Ishikawa (cell line): Measurements from ENCODE around the gene OCEL1.

Experiments
- CEBPB ChIP-seq: IDR thresholded peaks from 2 replicates; pipeline ENCODE4 v1.6.1; 2012
- EP300 ChIP-seq: IDR thresholded peaks from 2 replicates; pipeline ENCODE4 v1.6.1; 2012; ENCODE audit warnings: borderline replicate concordance
- FOXM1 ChIP-seq: IDR thresholded peaks from 2 replicates; pipeline ENCODE4 v1.6.1; 2012; ENCODE audit warnings: low read depth, borderline replicate concordance
- MAX ChIP-seq: IDR thresholded peaks from 2 replicates; pipeline ENCODE4 v1.6.1; 2012
- NFIC ChIP-seq: IDR thresholded peaks from 2 replicates; pipeline ENCODE4 v1.6.1; 2012
- RAD21 ChIP-seq: IDR thresholded peaks from 2 replicates; pipeline ENCODE4 v1.6.1; 2012; ENCODE audit warnings: low read depth
- TAF1 ChIP-seq: IDR thresholded peaks from 2 replicates; pipeline ENCODE4 v1.6.1; 2012; ENCODE audit warnings: low read depth, mild to moderate bottlenecking
- TEAD4 ChIP-seq: IDR thresholded peaks from 2 replicates; pipeline ENCODE4 v1.6.1; 2012
- YY1 ChIP-seq: IDR thresholded peaks from 2 replicates; pipeline ENCODE4 v1.6.1; 2012; ENCODE audit warnings: low read depth
- ZBTB7A ChIP-seq: IDR thresholded peaks from 2 replicates; pipeline ENCODE4 v1.6.1; 2012; ENCODE audit warnings: low read depth
- TF ChIP-seq, protein P1 (sequence below): IDR thresholded peaks from 2 replicates; pipeline ENCODE4 v1.6.1; 2012; ENCODE audit warnings: low read depth, mild to moderate bottlenecking
- TF ChIP-seq, protein P2 (sequence below): IDR thresholded peaks from 2 replicates; pipeline ENCODE4 v1.6.1; 2012

- TF ChIP-seq YY1 (no peak), RAD21 (no peak), EP300 (no peak), FOXM1 (no peak), TAF1 (no peak), ZBTB7A (no peak), CEBPB (no peak), NFIC (no peak), TEAD4 (no peak), MAX (no peak)
- TF ChIP-seq, protein P1, sequence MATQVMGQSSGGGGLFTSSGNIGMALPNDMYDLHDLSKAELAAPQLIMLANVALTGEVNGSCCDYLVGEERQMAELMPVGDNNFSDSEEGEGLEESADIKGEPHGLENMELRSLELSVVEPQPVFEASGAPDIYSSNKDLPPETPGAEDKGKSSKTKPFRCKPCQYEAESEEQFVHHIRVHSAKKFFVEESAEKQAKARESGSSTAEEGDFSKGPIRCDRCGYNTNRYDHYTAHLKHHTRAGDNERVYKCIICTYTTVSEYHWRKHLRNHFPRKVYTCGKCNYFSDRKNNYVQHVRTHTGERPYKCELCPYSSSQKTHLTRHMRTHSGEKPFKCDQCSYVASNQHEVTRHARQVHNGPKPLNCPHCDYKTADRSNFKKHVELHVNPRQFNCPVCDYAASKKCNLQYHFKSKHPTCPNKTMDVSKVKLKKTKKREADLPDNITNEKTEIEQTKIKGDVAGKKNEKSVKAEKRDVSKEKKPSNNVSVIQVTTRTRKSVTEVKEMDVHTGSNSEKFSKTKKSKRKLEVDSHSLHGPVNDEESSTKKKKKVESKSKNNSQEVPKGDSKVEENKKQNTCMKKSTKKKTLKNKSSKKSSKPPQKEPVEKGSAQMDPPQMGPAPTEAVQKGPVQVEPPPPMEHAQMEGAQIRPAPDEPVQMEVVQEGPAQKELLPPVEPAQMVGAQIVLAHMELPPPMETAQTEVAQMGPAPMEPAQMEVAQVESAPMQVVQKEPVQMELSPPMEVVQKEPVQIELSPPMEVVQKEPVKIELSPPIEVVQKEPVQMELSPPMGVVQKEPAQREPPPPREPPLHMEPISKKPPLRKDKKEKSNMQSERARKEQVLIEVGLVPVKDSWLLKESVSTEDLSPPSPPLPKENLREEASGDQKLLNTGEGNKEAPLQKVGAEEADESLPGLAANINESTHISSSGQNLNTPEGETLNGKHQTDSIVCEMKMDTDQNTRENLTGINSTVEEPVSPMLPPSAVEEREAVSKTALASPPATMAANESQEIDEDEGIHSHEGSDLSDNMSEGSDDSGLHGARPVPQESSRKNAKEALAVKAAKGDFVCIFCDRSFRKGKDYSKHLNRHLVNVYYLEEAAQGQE = no peak
- TF ChIP-seq, protein P2, sequence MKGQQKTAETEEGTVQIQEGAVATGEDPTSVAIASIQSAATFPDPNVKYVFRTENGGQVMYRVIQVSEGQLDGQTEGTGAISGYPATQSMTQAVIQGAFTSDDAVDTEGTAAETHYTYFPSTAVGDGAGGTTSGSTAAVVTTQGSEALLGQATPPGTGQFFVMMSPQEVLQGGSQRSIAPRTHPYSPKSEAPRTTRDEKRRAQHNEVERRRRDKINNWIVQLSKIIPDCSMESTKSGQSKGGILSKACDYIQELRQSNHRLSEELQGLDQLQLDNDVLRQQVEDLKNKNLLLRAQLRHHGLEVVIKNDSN = no peak
Observed at GRCh38 chr19:17183858-17184321, 42.1 kb upstream of the OCEL1 start.
